NK-92 (cell line): ENCODE measurements around the gene TMEM176A.
"Not testable (repeated sequence)": the region's sequence is repeated elsewhere in the genome, so short reads cannot be mapped to it uniquely, and the experiment has no call there.

Experiments
- DNase-seq: peaks from one replicate; lab custom pipeline; 2025; ENCODE audit not compliant: unreplicated experiment; lab: John Stamatoyannopoulos, UW

Gene TMEM176A

DNA sequence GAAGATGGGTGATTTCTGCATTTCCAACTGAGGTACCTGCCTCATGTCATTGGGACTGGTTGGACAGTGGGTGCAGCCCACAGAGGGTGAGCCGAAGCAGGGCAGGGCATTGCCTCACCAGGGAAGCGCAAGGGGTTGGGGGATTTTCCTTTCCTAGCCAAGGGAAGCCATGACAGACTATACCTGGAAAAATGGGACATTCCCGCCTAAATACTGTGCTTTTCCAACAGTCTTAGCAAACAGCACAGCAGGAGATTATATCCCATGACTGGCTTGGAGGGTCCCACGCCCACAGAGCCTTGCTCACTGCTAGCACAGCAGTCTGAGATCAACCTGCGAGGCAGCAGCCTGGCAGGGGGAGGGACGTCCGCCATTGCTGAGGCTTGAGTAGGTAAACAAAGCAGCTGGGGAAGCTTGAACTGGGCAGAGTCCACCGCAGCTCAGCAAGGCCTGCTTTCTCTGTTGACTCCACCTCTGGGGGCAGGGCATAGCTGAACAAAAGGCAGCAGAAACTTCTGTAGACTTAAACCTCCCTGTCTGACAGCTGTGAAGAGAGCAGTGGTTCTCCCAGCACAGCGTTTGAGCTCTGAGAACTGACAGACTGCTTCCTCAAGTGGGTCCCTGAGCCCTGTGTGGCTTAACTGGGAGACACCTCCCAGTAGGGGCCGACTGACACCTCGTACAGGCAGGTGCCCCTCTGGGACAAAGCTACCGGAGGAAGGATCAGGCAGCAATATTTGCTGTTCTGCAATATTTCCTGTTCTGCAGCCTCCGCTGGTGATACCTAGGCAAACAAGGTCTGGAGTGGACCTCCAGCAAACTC is 7.3 kb downstream of the TMEM176A start:
- DNase-seq: not testable (repeated sequence)

DNA sequence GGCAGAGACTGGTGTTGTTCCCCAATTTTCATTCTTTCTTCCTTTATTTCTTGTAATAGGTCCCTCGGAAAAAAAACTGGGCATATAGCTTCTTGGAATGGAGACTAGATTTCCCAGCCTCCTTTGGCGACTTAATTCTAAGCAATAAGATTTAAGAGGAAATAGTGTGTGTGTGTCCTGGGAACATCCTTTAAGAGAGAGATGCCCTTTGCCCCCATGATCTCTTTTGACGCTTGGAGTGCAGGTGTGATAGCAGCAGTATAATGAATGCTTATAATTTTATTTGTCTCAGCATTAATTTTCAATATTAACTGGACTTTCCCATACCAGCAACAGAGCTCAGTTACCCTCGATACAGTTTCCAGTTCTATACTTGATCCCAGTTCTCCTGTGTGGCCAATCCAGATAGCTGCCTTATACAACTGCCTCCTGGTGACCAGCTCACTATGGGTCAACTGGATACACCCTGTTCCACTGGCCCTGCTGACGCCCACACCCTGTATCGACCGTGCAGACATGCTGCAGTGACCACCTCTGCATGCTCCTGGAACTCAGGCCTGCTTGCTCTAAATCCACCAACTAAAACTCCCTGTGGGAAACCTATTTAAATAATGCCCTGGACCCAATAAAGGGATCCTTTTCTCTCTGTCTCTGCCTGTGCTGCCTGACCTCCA is 13.9 kb downstream of the TMEM176A start:
- no peak for DNase-seq

DNA sequence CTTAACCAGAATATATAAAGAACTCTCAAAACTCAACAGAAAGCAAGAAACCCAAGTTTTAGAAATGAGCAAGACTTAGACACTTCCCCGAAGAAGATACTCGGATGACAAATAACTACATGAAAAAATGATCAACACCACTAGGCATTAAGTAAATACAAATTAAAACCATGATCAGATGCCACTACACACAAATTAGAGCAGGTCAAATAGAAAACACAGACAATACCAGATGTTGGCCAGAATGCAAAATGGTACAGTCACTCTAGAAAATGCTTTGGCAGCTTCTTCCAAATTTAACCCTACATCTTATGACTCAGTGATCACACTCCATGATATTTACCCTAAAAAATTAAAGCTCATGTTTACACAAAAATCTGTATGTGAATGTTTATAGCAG is 18.4 kb downstream of the TMEM176A start:
- DNase-seq: no peak

DNA sequence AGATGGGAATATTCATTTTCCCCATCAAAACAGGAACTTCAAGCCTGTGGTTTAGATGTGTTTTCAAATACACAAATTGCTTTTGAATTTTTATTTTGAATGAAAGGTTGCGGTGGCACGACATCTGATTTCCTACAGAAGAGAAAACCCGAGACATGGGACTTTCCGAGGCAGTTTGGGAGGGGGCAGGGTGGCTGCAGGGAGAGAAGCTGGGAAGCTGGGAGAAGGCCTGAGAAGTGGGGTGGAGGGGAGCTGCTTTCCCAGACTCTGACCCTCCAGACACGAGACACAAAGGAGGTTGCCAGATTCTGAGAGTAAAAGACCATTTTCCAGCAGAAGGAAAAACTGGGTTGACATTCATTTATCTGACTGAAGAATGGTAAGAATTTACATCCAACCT is 19.6 kb downstream of the TMEM176A start:
- DNase-seq: no peak

DNA sequence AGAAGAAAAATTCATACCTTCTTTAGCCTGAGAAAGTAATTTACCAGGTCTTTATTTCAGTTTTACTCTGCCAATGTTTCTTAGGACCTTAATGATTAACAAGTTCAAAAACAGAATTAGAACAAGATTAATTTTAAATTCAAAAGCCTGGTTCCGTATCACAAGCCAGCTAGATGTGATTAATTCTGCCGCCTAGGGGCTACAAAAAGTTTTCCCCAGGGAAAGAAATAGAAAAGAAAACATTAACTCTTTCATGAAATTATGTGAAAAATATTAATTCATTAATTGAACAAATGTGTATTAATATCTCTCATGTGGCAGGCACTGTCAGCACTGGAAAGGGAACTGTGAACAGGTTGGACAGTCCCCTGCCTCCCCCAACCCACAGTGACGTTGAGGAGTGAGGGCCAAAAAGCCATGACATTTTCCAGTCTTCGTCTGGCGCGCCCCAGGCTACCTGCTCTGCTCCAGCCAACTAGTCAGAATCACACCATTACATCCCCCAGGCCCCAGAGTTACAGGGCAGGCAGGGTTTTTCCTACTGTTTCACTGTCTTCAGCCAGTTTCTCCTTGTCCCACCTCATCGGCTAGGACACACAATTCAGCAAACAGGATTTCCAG is 20.1 kb downstream of the TMEM176A start:
- DNase-seq: no peak

DNA sequence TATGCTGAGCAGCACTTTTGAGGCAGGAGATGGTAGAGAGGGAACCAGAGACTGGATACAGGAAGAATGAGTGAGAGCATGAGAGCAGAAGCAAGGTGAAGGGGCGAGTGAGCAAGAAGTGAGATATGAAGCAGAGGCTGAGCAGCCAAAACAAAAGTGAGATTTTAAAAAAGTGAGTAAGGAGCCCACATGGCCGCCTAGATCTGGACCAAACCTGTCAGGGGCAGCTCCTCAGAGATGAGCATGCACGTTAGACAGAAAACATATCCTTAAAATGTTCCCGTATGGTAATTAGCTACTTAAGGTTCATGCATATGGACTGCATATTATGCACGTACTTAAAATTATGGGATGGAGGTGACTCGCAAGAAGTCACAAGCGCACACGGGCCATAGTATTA is 22.5 kb downstream of the TMEM176A start:
- DNase-seq: no peak

DNA sequence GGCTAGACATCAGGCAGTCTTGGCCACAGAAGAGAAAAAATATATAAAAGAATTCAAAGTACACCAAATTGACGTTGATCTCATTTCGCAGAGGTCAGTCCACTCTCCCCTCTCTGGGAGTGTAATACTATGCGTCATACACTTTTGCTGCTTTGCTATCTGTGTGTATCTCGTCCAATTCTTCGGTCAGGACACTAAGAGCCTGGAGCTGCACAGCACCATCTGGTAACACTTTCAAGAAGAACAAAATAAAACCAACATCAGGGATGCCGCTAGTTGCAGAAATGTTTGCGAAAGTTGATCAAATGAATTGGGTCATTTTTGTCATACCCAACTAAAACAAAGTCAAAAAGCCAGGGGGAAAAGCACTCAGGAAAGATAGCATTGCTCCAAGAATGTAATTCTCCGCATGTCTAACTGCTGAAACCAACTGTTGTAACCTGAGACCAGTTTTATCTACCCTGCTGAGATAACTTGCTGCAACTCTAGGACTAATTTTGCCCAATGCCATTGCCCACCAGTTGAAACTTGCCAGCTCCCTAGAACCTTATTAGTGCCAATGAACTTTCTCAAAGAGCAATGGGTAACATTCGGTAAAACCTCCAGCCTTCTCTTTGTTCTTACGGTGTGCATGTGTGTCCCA is 23.0 kb downstream of the TMEM176A start:
- DNase-seq: no peak

DNA sequence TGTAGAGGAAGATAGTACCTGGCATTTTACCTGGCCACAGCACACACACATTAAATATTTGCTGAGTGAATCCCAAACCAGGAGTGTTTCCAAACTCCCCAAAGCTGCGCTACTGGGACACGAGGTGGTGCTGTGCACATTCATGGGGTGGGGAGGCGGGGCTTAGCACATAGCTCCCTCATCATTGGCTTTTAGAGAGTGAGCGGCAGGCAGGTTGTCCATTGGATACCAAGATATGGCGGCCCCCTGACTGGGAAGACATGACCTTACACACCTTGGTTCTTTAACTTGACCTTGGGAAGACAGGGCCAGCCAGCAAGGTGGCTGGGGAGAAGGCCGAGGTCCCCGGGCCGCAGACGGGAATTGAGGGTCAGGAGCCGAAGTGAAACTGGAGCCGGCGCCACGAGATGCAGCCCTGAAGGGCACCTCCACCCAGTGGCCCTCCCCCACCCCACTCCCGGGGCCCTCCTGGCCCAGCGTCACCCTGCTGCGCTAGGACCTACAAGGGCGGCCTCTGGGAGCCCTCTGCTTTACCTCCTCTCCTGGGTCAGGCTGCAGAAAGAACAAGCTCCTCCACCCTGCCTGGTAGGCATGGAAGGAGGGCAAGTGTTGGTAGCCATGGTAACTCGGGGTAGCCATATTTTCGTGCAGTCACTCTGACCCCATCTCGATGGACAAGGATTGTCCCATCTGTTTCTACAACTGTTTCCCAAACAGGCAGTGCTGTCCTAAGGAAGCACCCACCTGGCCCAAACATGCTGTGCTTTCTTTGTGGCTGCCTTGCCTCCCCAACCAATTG is 24.0 kb downstream of the TMEM176A start:
- DNase-seq: no peak

DNA sequence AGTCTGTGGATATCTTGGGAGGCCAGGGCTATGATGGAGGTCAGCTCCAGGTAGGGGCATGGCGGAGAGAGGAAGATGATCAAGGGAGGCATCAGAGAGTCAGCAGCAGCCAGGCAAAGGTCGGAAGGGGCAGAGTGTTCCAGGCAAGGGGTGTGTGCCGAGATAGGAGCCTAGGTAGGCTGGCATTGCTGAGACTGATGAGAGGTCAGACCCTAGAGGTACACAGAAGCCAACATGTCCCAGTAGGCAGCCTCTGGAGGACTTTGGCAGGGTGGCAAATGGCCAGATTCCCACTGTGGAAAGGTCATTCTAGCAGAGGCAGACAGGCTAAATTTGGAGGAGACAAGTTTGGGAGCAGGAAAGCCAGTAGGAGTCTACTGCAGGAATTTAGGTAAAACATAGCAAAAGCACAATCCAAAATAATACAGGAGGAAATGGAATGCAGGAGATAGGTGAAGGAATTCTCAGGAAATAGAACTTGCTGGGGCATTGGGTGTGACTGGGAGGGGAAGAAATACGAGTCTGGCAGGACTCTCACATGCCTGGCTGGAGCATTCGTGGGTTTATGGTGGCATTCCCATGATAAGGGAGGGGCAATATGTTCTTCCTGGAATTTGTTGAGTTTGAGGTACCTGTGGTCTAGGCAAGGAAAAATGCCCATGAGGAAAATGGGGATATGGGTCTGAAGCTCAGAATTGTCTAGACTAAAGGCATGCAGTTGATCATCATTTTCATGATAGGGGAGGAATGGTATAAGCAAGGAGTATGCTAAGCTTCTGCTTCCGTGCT is 25.7 kb downstream of the TMEM176A start:
- no peak for DNase-seq

DNA sequence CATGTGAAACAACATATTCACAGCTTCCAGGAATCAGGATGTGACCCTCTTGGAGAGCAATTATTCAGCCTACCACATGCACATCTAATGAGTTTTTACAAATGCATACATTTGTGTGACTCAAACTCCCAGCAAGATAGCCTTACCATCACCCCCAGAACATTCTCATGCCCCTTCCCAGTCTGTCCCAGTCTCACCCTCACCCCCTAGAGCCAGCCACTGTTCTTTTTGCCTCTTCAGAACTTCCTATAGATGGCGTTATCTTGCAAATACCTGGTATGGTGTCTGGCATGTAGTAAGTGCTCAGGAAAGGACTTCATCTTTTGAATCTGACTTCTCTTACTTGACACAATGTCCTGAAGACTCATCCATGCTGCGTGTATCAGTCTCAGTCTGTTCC is 27.8 kb downstream of the TMEM176A start:
- no peak for DNase-seq

DNA sequence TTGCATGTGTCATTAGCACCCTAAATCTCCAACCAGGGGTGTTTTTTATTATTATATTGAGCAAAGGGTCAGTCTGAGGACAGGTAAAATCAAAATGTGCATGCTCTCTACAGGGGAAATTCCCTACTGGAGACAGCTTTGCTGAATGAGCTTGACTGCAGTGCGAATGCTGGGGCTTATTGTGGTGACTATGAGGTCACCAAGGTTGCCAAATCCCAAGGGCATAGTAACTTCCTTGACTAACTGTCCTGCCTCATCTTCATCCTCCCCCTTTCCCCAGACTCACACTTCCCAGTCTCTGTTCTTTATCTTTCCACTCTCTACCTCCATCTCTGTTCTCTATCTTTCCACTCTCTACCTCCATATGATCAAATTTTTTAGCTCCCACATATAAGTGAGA is 28.9 kb downstream of the TMEM176A start:
- DNase-seq: no peak

DNA sequence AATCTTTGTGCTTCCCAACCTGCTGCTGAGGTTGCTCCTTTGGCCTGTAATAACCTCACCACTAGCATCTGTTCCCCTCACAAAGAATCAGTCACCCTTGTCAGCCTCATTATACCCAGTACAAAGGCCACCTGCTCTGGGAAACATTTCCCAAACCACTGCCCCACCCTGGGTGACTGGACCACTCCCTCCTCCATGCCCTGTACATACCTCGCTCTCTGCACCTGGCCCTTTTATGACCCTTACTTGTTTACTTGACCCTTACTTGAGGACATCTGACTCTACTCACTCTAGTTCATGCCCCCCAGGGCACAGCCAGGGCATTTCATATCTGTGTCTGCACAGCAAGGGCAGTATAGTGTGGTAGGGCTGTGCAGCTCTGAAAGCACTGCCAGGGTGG is 30.4 kb downstream of the TMEM176A start:
- no peak for DNase-seq

DNA sequence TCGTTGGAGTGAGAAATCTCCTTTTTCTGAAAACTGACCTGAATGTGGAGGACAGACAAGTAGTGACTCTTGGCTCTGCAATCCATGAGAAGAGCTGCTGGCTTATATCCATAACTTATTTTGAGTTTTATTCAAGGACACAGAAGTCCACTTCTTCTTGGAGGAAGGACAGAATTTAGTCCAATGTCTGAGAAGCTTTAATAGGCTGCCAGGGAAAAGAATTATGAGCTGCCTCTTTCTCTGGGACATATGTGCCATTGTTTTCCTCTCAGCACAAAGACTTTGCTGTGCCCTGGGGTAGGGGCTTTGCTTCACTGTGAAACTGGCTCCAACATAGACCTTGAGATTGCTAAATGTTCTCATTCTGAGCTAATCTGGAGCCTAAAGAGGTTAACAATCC is 31.3 kb downstream of the TMEM176A start:
- no peak for DNase-seq

DNA sequence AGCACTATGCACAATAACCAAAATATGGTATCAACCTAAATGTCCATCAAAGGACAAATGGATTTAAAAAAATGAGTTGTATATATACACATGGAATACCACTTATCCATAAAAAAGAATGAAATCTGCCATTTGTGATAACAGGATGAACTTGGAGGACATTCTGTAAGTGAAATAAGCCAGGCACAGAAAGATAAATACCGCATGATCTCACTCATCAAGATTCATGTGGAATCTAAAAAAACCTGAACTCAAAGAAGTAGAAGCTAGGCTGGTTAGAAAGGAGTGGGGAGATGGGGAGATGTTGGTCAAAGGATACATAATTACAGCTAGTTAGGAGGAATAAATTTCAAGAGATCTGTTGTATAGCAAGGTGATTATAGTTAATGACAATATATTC is 34.5 kb downstream of the TMEM176A start:
- DNase-seq: no peak

DNA sequence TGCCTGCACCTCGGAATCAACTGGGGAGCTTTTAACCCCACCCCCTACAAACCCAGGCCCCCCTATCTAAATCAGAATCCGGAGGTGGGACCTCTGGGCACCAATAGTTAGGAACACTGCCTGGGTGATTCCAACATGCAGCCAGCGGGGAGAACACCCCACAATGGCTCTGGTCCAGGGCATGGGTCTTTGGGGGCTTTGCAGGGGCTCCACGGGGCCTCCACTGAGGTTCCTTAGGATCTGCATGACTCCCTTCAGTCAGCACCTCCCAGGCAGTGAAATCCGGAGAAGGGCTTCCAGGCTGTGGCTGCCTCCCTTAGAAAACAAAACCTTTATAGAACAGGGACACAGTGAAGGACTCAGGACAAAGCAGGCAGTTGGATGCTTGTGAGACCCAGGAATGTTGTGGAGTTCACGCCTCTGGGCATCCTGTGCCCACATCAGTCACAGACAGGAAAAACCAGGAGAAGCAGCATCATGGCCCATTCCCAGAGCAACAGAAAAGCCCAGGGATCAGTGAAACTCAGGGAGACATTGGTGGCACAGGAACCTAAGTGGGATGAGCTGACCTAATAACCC is 35.2 kb downstream of the TMEM176A start:
- DNase-seq: no peak

DNA sequence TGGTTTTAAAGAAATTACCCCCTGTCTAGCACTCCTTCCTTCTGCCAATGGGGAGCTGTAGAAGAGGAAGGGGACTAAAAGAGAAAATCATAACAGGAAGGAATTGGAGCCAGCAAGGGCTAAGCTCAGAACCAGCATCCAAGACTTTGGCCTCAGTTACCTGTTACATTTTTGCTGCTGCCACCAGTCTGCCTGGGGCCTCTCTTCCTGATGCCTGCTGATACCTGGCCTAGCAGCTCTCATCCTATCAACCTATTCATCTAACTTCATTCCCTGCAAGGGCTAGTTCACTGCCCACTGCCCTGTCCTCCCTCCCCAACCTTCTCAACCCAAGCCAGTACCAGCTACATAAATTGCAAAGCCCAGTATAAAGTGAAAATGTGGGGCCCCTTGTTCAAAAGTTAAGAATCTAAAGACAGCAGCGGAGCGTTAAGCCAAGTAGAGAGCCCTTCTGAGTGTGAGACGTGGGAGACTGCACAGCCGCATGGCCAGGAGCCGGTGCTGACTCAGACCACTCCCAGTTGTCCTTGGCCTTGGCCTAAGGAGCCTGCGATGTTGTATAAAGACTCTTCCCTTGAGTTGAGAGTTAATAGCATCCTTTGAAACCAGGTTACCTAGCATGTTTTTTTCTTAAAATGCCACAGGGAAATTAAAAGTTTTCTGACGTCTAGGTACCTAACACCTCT is 38.5 kb downstream of the TMEM176A start:
- DNase-seq: no peak

DNA sequence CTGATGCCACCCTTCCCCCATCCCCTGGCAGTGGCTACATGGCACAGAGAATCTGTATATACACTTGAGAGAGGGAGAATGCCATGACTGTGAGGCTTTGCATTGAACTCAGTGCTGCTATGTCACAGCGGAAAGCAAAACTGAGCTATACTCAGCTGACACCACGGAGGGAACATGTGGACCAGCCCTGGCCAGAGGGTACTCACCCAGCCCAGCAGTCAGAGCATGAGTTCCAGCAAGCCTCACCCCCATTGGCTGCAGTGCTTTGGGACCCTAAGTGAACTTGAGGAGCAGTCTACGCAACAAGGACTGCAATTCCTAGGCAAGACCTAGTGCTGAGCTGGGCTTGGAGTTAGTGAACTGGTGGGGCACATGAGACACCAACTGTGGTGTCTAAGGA is 41.4 kb downstream of the TMEM176A start:
- DNase-seq: no peak

DNA sequence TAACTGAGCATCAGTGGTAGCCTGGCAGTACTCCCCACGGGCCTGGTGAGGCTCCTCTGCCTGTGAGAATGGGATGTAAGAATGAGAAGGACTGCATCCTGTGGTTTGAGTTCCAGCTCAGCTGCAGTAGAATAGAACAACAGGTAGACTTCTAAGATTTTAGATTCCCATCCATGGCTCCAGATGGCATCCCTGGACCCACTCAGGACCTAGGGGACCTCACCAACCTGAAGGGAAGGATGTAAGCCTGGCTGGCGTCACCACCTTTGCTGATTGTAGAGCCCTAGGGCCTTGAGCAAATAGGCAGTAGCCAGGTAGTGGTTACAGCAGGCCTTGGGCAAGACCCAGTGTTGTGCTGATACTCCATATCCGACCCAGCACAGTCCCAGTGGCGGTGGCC is 42.1 kb downstream of the TMEM176A start:
- no peak for DNase-seq

DNA sequence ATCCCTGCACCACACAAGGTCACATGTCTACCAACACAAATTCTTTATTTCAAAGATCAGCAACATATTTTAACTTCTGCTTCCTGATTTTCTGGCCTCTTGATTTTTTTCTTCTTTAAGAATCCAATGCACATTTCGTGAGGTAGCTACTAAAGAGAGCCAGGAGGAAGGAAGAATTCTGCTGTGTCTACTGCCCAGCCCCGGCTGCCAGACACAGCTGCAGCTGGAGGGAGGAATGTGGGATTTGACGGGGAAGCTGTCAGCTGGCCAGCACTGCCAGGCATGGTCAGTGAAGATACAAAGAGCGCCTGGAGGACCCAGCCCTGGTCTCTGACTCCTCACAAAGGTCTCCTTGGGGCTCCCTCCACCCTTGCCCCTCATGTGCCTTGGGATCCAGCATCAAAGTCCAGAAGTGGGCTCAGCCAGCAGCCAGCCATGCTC is 44.9 kb downstream of the TMEM176A start:
- DNase-seq: no peak
